ENCODE data around the gene TTLL7. TPM values are rescaled to one million over a fixed set of nuclear protein-coding genes. Genes with fewer than 3 reads are reported as not detected.

TTLL7 gene
- total RNA-seq, 1 donor from 2014 or later, result 37.9 TPM

- Mint-ChIP-seq H3K27me3 (ENCODE audit: insufficient read depth, low read depth) (no peaks in the 10 kb centered on the region), H3K27ac (no peak overlapping the region), H3K4me1 (no peaks in the 10 kb centered on the region), H3K36me3 (peaks cover 8% of the 10 kb centered on the region), H3K4me3 (no peak overlapping the region), H3K9me3 (no peaks in the 10 kb centered on the region)
- H3K4me3 ChIP-seq, result no peak overlapping the region
- no peaks in the 10 kb centered on the region for H3K9me3 ChIP-seq (ENCODE audit: low read depth)
- no peak overlapping the region for H3K4me2 ChIP-seq
- DNase-seq (ENCODE audit: low spot score), result no peak
- TF ChIP-seq CTCF (IDR thresholded peaks at IDR 0.05) (no peak), EZH2phosphoT487 (IDR thresholded peaks at IDR 0.05) (no peak), EZH2 (IDR thresholded peaks at IDR 0.05) (no peak)
- H3K79me2 ChIP-seq (ENCODE audit: low read depth), result no peaks in the 10 kb centered on the region
- no peaks in the 10 kb centered on the region for H3K36me3 ChIP-seq
- H2AFZ ChIP-seq (replicated peaks), result no peak overlapping the region
- H3K27ac ChIP-seq, result no peak overlapping the region
- no peaks in the 10 kb centered on the region for H3K4me1 ChIP-seq
- no peaks in the 10 kb centered on the region for H3F3A ChIP-seq (ENCODE audit: low read depth)
- H3K9ac ChIP-seq, result no peak overlapping the region
- no peaks in the 10 kb centered on the region for H4K20me1 ChIP-seq (ENCODE audit: low read depth)
- H3K27me3 ChIP-seq, result no peaks in the 10 kb centered on the region
Observed at GRCh38 chr1:83923553-83923952, 75.4 kb downstream of the TTLL7 start.

- Histone ChIP-seq H3K27me3 (no peaks in the 10 kb centered on the region), H3K4me2 (no peak overlapping the region), H3K9me3 (ENCODE audit: low read depth) (no peaks in the 10 kb centered on the region), H4K20me1 (ENCODE audit: low read depth) (no peaks in the 10 kb centered on the region), H2AFZ (replicated peaks) (no peak overlapping the region), H3K27ac (no peak overlapping the region), H3K9ac (no peak overlapping the region), H3F3A (ENCODE audit: low read depth) (no peaks in the 10 kb centered on the region), H3K36me3 (peaks cover 2% of the 10 kb centered on the region), H3K79me2 (ENCODE audit: low read depth) (no peaks in the 10 kb centered on the region), H3K4me1 (no peaks in the 10 kb centered on the region), H3K4me3 (no peak overlapping the region)
- Mint-ChIP-seq H3K27me3 (ENCODE audit: insufficient read depth, low read depth) (no peaks in the 10 kb centered on the region), H3K4me1 (no peaks in the 10 kb centered on the region), H3K4me3 (no peak overlapping the region), H3K27ac (no peak overlapping the region), H3K36me3 (peaks cover 8% of the 10 kb centered on the region), H3K9me3 (no peaks in the 10 kb centered on the region)
- DNase-seq (ENCODE audit: low spot score), result no peak
- TF ChIP-seq CTCF (IDR thresholded peaks at IDR 0.05) (no peak), EZH2 (IDR thresholded peaks at IDR 0.05) (no peak), EZH2phosphoT487 (IDR thresholded peaks at IDR 0.05) (no peak)
Observed at GRCh38 chr1:83922431-83922830, 76.5 kb downstream of the TTLL7 start.

GRCh38 chr1:83920320-83920719 lies 78.6 kb downstream of the TTLL7 start:
- H3K9me3 ChIP-seq (ENCODE audit: low read depth), result no peaks in the 10 kb centered on the region
- Mint-ChIP-seq H3K4me3 (no peak overlapping the region), H3K27ac (no peak overlapping the region), H3K9me3 (no peaks in the 10 kb centered on the region), H3K36me3 (peaks cover 8% of the 10 kb centered on the region), H3K4me1 (no peaks in the 10 kb centered on the region), H3K27me3 (ENCODE audit: insufficient read depth, low read depth) (no peaks in the 10 kb centered on the region)
- H4K20me1 ChIP-seq (ENCODE audit: low read depth), result no peaks in the 10 kb centered on the region
- no peak overlapping the region for H3K4me3 ChIP-seq
- no peak for DNase-seq (ENCODE audit: low spot score)
- H3K4me2 ChIP-seq, result no peak overlapping the region
- H3K79me2 ChIP-seq (ENCODE audit: low read depth), result no peaks in the 10 kb centered on the region
- H3K36me3 ChIP-seq, result peaks cover 6% of the 10 kb centered on the region
- no peaks in the 10 kb centered on the region for H3K4me1 ChIP-seq
- no peak overlapping the region for H3K27ac ChIP-seq
- H3K27me3 ChIP-seq, result no peaks in the 10 kb centered on the region
- TF ChIP-seq EZH2phosphoT487 (IDR thresholded peaks at IDR 0.05) (no peak), CTCF (IDR thresholded peaks at IDR 0.05) (no peak), EZH2 (IDR thresholded peaks at IDR 0.05) (no peak)
- H2AFZ ChIP-seq (replicated peaks), result no peak overlapping the region
- no peak overlapping the region for H3K9ac ChIP-seq
- no peaks in the 10 kb centered on the region for H3F3A ChIP-seq (ENCODE audit: low read depth)
